Measurements from ENCODE around the gene RPGRIP1L. TPM values are rescaled to one million over a fixed set of nuclear protein-coding genes. Genes with fewer than 3 reads are reported as not detected.

Gene RPGRIP1L
- total and polyA plus RNA-seq, 12 donors = 2.6 to 11.6 (median 6.6) TPM

- no peak overlapping the region for H3K27ac ChIP-seq
- H3K4me3 ChIP-seq = no peak overlapping the region
- H3K27me3 ChIP-seq = no peaks in the 10 kb centered on the region
- no peak for DNase-seq
- intact Hi-C loops (cut with DNase I) = no loop called here
- WGBS, 4 donors = 82 to 88% (median 87%) methylated on average over 3 of the region's 3 CpGs
- no peaks in the 10 kb centered on the region for H3K9me3 ChIP-seq (replicated peaks in 1 of 3)
- no peaks in the 10 kb centered on the region for H3K4me1 ChIP-seq (replicated peaks in 1 of 2)
- TF ChIP-seq POLR2A (IDR thresholded peaks at IDR 0.05) = no peak
- TF ChIP-seq CTCF (IDR thresholded peaks at IDR 0.05) = no peak
- H3K36me3 ChIP-seq (replicated peaks in 1 of 2) = no peaks in the 10 kb centered on the region
Measured at GRCh38 chr16:53598511-53599275, 105.0 kb downstream of the RPGRIP1L start.

GRCh38 chr16:53597776-53598175 lies 105.9 kb downstream of the RPGRIP1L start:
- H3K36me3 ChIP-seq (replicated peaks in 1 of 2) = no peaks in the 10 kb centered on the region
- WGBS, 4 donors = 40 to 69% (median 59%) methylated on average over 3 of the region's 3 CpGs
- no peaks in the 10 kb centered on the region for H3K27me3 ChIP-seq
- no peaks in the 10 kb centered on the region for H3K9me3 ChIP-seq (replicated peaks in 1 of 3)
- H3K4me3 ChIP-seq = no peak overlapping the region
- no peaks in the 10 kb centered on the region for H3K4me1 ChIP-seq (replicated peaks in 1 of 2)
- no peak for TF ChIP-seq POLR2A (IDR thresholded peaks at IDR 0.05)
- no peak for TF ChIP-seq CTCF (IDR thresholded peaks at IDR 0.05)
- no peak overlapping the region for H3K27ac ChIP-seq
- DNase-seq = no peak
- intact Hi-C loops (cut with DNase I) = no loop called here

- no peaks in the 10 kb centered on the region for H3K36me3 ChIP-seq (replicated peaks in 1 of 2)
- no peaks in the 10 kb centered on the region for H3K4me1 ChIP-seq (replicated peaks in 1 of 2)
- no peak overlapping the region for H3K27ac ChIP-seq
- no peak for TF ChIP-seq CTCF (IDR thresholded peaks at IDR 0.05)
- no peak for TF ChIP-seq POLR2A (IDR thresholded peaks at IDR 0.05)
- intact Hi-C loops (cut with DNase I) = no loop called here
- 86 to 92% (median 91%) methylated on average over 3 of the region's 3 CpGs for WGBS, 4 donors
- H3K27me3 ChIP-seq = peaks cover 7% of the 10 kb centered on the region
- DNase-seq = no peak
- H3K9me3 ChIP-seq (replicated peaks in 1 of 3) = no peaks in the 10 kb centered on the region
- no peak overlapping the region for H3K4me3 ChIP-seq
Measured at GRCh38 chr16:53588081-53588648, 115.5 kb downstream of the RPGRIP1L start.

- Histone ChIP-seq H3K27ac (no peak overlapping the region), H3K4me1 (replicated peaks in 1 of 2) (no peaks in the 10 kb centered on the region), H3K9me3 (replicated peaks in 1 of 3) (no peaks in the 10 kb centered on the region), H3K36me3 (replicated peaks in 1 of 2) (no peaks in the 10 kb centered on the region), H3K4me3 (no peak overlapping the region), H3K27me3 (peaks cover 7% of the 10 kb centered on the region)
- TF ChIP-seq POLR2A (IDR thresholded peaks at IDR 0.05) (no peak), CTCF (IDR thresholded peaks at IDR 0.05) (no peak)
- 77 to 92% (median 83%) methylated on average over 2 of the region's 2 CpGs for WGBS, 4 donors
- intact Hi-C loops (cut with DNase I) = no loop called here
- DNase-seq = no peak
Measured at GRCh38 chr16:53583401-53583800, 120.3 kb downstream of the RPGRIP1L start.

Measured in adrenal gland (tissue), 12 donors.